ENCODE results near the gene NR3C1. TPM values are rescaled to one million over a fixed set of nuclear protein-coding genes. Genes with fewer than 3 reads are reported as not detected.

NR3C1 gene
- polyA plus RNA-seq, 1 donor (not counting 4 experiments of a cell fraction or from before 2014, with no cell fraction given) = 30.7 TPM

DNA sequence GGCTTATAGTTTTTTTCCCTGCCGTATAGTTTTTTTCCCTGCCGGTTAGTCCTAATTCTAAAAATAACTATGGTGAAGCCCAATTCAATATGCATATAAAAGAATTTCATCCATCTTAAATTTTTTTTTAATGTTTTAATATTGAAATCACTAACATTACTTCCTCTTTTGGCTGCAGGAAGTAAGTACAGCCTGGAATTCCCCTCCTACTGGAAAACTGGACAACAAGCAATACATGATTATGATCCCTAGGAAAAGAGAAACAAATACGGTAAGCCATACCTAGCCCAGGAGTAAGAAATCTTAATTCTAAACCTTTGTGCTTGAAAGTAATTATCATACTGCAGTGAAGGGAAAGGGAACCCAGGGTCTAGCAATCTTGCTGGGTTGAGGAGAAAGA is 119.0 kb downstream of the NR3C1 start:
- H3K9ac ChIP-seq (ENCODE audit: control insufficient read depth, extremely low read depth, insufficient read depth, low read length) = no peak overlapping the region
- DNase-seq (ENCODE audit: low read depth, low spot score) (no peak), FAIRE-seq (no peak)
- H4K20me1 ChIP-seq (ENCODE audit: control insufficient read depth, extremely low read depth, insufficient read depth, low read length) = no peaks in the 10 kb centered on the region
- no peak overlapping the region for H3K27ac ChIP-seq (ENCODE audit: control insufficient read depth, insufficient read depth, low read length)
- no peaks in the 10 kb centered on the region for H3K27me3 ChIP-seq (ENCODE audit: control insufficient read depth, extremely low read depth, insufficient read depth, low read length)
- H3K4me3 ChIP-seq (ENCODE audit: control insufficient read depth in 2 of 3, extremely low read depth in 1 of 3, insufficient read depth in 2 of 3, low read depth in 1 of 3, low read length in 3 of 3) = no peak overlapping the region
- dilution Hi-C loops (cut with MboI; ENCODE audit: extremely low pct_ligation_motif_present, low sequenced_read_pairs) = no loop called here
- H3K4me2 ChIP-seq (ENCODE audit: control insufficient read depth, extremely low read depth, insufficient read depth, low read depth, low read length) = no peak overlapping the region
- no peak overlapping the region for H2AFZ ChIP-seq (ENCODE audit: control insufficient read depth, low read length)
- peaks cover 4% of the 10 kb centered on the region for H3K79me2 ChIP-seq (ENCODE audit: control insufficient read depth, insufficient read depth, low read length)
- no peak for TF ChIP-seq EZH2 (IDR thresholded peaks at IDR 0.05; ENCODE audit: low read length)
- TF ChIP-seq, protein P1, sequence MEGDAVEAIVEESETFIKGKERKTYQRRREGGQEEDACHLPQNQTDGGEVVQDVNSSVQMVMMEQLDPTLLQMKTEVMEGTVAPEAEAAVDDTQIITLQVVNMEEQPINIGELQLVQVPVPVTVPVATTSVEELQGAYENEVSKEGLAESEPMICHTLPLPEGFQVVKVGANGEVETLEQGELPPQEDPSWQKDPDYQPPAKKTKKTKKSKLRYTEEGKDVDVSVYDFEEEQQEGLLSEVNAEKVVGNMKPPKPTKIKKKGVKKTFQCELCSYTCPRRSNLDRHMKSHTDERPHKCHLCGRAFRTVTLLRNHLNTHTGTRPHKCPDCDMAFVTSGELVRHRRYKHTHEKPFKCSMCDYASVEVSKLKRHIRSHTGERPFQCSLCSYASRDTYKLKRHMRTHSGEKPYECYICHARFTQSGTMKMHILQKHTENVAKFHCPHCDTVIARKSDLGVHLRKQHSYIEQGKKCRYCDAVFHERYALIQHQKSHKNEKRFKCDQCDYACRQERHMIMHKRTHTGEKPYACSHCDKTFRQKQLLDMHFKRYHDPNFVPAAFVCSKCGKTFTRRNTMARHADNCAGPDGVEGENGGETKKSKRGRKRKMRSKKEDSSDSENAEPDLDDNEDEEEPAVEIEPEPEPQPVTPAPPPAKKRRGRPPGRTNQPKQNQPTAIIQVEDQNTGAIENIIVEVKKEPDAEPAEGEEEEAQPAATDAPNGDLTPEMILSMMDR (optimal IDR thresholded peaks at IDR 0.05 in 1 of 3, IDR thresholded peaks at IDR 0.05 in 1 of 3, conservative IDR thresholded peaks at IDR 0.05 in 1 of 3; ENCODE audit: extremely low read depth in 1 of 3, insufficient read depth in 2 of 3, low read length in 3 of 3) = no peak
- H3K36me3 ChIP-seq (ENCODE audit: control insufficient read depth in 2 of 2, extremely low read depth in 1 of 2, insufficient read depth in 2 of 2, low read length in 2 of 2) = peaks cover 0 to 3% of the 10 kb centered on the region in 2 experiments
- no peaks in the 10 kb centered on the region for H3K9me1 ChIP-seq (ENCODE audit: control insufficient read depth, extremely low read depth, insufficient read depth, low read length)
- H3K9me3 ChIP-seq (ENCODE audit: control insufficient read depth, low read depth, low read length) = no peaks in the 10 kb centered on the region
- H3K4me1 ChIP-seq (ENCODE audit: control insufficient read depth, extremely low read depth, insufficient read depth, low read length) = no peaks in the 10 kb centered on the region

DNA sequence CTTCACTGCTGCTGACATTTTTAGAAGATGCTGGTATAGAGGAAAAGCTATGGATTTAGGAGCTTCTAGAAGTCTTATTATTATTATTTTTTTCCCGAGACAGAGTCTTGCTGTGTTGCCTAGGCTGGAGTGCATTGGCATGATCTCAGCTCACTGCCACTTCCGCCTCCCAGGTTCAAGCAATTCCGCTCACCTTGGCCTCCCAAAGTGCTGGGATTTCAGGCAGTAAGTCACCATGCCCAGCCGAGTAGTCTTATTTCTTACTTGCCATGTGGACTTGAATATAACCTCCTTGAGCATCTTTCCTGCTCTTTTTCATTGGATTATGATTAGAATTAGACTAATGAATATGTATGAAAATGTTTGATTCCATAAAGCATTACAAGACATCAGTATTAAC is 119.5 kb downstream of the NR3C1 start:
- H3K36me3 ChIP-seq (ENCODE audit: control insufficient read depth in 2 of 2, extremely low read depth in 1 of 2, insufficient read depth in 2 of 2, low read length in 2 of 2) = peaks cover 0 to 3% of the 10 kb centered on the region in 2 experiments
- H3K27me3 ChIP-seq (ENCODE audit: control insufficient read depth, extremely low read depth, insufficient read depth, low read length) = no peaks in the 10 kb centered on the region
- dilution Hi-C loops (cut with MboI; ENCODE audit: extremely low pct_ligation_motif_present, low sequenced_read_pairs) = no loop called here
- H3K4me3 ChIP-seq (ENCODE audit: control insufficient read depth in 2 of 3, extremely low read depth in 1 of 3, insufficient read depth in 2 of 3, low read depth in 1 of 3, low read length in 3 of 3) = no peak overlapping the region
- DNase-seq (ENCODE audit: low read depth, low spot score) (no peak), FAIRE-seq (no peak)
- no peak overlapping the region for H3K27ac ChIP-seq (ENCODE audit: control insufficient read depth, insufficient read depth, low read length)
- no peaks in the 10 kb centered on the region for H4K20me1 ChIP-seq (ENCODE audit: control insufficient read depth, extremely low read depth, insufficient read depth, low read length)
- peaks cover 4% of the 10 kb centered on the region for H3K79me2 ChIP-seq (ENCODE audit: control insufficient read depth, insufficient read depth, low read length)
- H2AFZ ChIP-seq (ENCODE audit: control insufficient read depth, low read length) = no peak overlapping the region
- no peaks in the 10 kb centered on the region for H3K9me1 ChIP-seq (ENCODE audit: control insufficient read depth, extremely low read depth, insufficient read depth, low read length)
- H3K4me1 ChIP-seq (ENCODE audit: control insufficient read depth, extremely low read depth, insufficient read depth, low read length) = no peaks in the 10 kb centered on the region
- no peak overlapping the region for H3K9ac ChIP-seq (ENCODE audit: control insufficient read depth, extremely low read depth, insufficient read depth, low read length)
- no peak for TF ChIP-seq EZH2 (IDR thresholded peaks at IDR 0.05; ENCODE audit: low read length)
- TF ChIP-seq, protein P1 (optimal IDR thresholded peaks at IDR 0.05 in 1 of 3, IDR thresholded peaks at IDR 0.05 in 1 of 3, conservative IDR thresholded peaks at IDR 0.05 in 1 of 3; ENCODE audit: extremely low read depth in 1 of 3, insufficient read depth in 2 of 3, low read length in 3 of 3) = no peak
- H3K9me3 ChIP-seq (ENCODE audit: control insufficient read depth, low read depth, low read length) = no peaks in the 10 kb centered on the region
- no peak overlapping the region for H3K4me2 ChIP-seq (ENCODE audit: control insufficient read depth, extremely low read depth, insufficient read depth, low read depth, low read length)

Data from keratinocyte (primary cell).